Measurements from ENCODE around the gene DYSF. TPM values are rescaled to one million over a fixed set of nuclear protein-coding genes. Genes with fewer than 3 reads are reported as not detected.

The DYSF gene
- total RNA-seq, 2 donors from 2014 or later: 0.71 TPM; not detected in 1

DNA sequence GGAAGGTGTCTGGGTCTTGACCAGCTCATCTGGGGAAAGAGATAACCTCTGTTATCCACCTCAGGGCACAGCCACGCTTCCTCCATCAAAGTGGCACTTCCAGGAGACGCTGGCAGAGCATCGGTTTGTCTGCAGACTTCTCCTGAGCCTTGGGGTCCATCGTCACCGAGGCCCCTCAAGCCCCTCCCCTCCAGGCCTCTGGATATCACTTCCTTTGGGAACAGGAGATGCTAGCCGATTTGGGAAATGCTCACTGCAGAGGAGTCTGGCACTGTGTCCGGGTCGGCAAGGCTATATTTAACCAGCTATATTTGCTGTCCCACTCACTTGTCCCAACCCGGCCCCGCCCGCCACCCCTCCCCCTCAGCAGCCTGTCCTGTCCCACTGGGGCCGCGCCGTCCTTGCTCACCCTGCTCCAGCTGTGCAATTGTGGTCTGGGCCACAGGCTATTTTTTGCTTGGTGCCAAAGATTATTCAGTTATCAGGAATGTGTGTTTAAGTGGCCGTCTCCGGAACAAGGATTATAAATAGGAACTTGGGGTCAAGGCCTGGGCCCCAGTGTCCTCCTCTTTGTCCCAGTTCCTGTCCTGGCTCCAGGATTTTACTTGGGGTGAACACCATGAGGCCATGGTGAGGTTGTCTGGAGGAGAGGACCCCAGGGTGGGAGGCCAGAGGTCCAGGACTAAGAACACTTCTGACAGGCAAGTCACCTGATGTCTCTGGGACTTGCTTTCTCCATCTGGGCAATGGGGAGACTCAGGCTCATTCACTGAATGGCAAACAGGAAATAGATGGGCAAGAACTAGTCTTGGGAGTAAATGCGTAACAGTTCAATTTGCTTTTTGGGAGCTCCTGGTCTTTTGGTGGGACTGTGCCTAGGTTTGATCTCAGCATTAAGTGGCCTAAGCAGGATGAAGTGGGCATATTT is 263.6 kb downstream of the DYSF start:
- Mint-ChIP-seq H3K27me3 (peaks cover 11% of the 10 kb centered on the region), H3K27ac (no peak overlapping the region), H3K36me3 (ENCODE audit: low read depth) (no peaks in the 10 kb centered on the region), H3K4me3 (no peak overlapping the region), H3K4me1 (no peaks in the 10 kb centered on the region), H3K9me3 (peaks cover under 1% of the 10 kb centered on the region)
- no peak for ATAC-seq (replicated peaks)

DNA sequence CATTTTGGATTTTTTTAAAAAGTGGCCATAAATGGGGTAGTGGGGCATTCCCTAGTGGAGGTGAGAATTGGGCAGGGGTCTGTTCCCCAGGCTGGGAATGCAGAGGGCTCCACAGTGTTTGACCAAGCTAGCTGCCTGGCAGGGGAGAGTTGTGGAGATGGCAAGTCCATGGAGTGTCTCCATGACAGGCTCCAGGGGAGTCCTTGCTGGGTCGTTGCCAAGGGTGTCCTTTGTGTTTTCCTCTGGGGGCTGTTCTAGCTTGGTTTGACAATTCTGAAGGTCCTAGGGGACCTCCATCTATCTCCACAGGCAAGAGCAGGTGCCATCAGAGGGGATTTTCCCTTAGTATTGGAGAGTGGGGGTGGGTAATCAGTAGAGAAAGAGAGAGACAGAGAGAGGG is 265.3 kb downstream of the DYSF start:
- H3K9me3 Mint-ChIP-seq: peaks cover 6% of the 10 kb centered on the region
- no peak overlapping the region for H3K4me3 Mint-ChIP-seq
- H3K27me3 Mint-ChIP-seq: peaks cover 16% of the 10 kb centered on the region
- ATAC-seq (replicated peaks): no peak
- H3K27ac Mint-ChIP-seq: no peak overlapping the region
- H3K4me1 Mint-ChIP-seq: no peaks in the 10 kb centered on the region
- H3K36me3 Mint-ChIP-seq (ENCODE audit: low read depth): no peaks in the 10 kb centered on the region

DNA sequence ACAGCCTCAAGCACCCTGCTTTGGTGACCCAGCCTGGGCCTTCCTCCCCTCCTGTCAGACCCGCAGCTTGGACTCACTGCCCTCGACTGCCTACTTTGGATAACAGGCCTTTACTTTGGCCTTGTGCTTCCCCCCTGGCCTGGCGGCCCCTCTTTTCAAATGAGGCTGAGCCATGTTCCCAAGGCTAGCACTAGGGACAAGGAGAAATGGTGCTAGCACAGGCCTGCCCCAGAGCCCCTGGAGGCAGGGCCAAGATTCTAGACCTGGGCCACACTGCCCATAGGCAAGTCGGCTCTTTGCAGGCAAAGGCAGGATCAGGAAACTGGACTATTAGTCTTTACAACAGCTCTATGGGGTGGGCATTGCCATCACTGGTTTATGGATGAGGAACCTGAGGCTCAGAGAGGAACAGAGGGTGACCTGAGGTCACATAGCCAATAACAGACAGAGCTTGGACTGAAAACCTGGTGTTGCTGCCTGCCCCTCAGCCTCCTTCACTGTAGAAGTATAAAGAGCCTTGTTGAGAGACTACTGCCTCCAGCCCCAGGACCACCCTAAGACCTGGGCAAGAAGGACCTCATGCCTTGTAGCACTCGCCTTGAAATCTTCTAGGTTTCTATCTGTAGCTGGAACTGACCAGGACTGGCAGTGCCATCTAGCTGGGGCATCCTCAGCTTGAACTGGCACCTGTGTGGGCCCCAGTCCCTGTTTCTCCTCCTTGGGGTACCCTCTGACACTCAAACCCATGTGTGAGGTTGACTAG is 266.3 kb downstream of the DYSF start:
- peaks cover 6% of the 10 kb centered on the region for H3K9me3 Mint-ChIP-seq
- no peak overlapping the region for H3K4me3 Mint-ChIP-seq
- no peak for ATAC-seq (replicated peaks)
- H3K27ac Mint-ChIP-seq: no peak overlapping the region
- no peaks in the 10 kb centered on the region for H3K4me1 Mint-ChIP-seq
- H3K27me3 Mint-ChIP-seq: peaks cover 16% of the 10 kb centered on the region
- no peaks in the 10 kb centered on the region for H3K36me3 Mint-ChIP-seq (ENCODE audit: low read depth)

DNA sequence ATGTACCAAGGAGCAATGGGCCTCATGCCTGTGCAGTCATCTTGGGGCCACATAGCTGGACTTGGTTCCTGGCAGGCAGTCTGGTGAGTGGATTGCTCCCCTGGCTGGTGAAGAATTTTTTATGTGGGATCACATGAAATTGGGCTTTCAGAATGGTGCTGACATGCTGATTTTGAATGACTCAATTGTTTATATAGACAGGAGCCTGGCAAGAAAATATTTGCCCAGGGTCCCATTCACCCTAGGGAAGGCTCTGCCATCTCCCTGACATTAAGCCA is 266.9 kb downstream of the DYSF start:
- Mint-ChIP-seq H3K27ac (no peak overlapping the region), H3K36me3 (ENCODE audit: low read depth) (no peaks in the 10 kb centered on the region), H3K27me3 (peaks cover 16% of the 10 kb centered on the region), H3K9me3 (peaks cover 6% of the 10 kb centered on the region), H3K4me1 (no peaks in the 10 kb centered on the region), H3K4me3 (no peak overlapping the region)
- no peak for ATAC-seq (replicated peaks)

DNA sequence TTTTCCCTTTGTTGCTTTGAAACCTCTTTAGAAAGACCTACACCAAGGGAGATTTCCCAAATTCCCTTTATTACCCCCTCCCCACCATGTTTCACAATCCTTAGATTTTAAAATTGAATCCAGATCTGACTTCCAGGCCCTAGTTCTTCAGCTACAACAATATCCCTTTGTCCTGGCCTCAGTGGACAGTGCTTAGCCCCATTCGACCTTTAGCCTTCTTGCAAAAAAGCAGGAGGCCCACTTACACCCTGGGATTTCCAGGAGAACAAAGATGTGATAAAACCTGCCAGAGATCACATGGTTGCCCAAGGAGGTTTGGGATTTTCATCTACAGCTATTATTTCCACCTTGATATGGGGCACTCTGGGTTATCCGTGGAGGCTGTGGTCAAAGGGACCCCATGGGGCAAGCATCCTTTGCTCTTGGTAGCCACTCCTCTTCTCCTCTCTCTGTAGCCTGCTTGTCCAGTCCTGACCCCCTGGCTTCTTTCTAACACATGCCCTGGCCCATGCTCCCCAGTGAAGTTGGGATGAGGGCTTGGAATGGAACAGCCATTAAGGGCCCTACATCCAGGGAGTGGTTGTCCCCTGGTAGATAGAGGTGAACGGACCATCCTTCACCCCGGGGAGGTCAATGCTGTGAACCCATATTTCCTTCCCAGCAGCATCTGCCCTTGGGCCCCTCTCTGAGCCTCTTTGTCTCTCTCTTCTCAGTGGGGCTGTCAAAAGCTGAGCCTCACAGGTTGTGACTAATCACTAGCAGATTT is 267.4 kb downstream of the DYSF start:
- H3K4me3 Mint-ChIP-seq: no peak overlapping the region
- peaks cover 6% of the 10 kb centered on the region for H3K9me3 Mint-ChIP-seq
- H3K27ac Mint-ChIP-seq: no peak overlapping the region
- ATAC-seq (replicated peaks): no peak
- no peaks in the 10 kb centered on the region for H3K4me1 Mint-ChIP-seq
- H3K27me3 Mint-ChIP-seq: peaks cover 16% of the 10 kb centered on the region
- no peaks in the 10 kb centered on the region for H3K36me3 Mint-ChIP-seq (ENCODE audit: low read depth)

DNA sequence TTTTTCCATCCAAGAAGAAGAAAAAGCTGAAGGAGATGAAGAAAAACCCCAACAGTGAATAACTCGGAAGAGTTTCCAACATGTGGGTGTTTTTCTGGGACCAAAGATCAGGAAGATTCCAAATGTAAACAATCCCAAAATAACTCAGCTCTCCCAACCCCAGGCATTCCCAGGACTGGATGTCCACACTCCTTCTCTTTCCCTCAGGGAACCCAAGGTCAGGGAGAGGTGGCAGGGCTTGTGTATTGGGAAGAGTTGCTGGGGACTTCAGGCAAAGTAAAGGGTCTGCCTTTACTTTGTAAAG is 268.0 kb downstream of the DYSF start:
- Mint-ChIP-seq H3K9me3 (peaks cover 6% of the 10 kb centered on the region), H3K27me3 (peaks cover 16% of the 10 kb centered on the region), H3K27ac (no peak overlapping the region), H3K36me3 (ENCODE audit: low read depth) (no peaks in the 10 kb centered on the region), H3K4me1 (no peaks in the 10 kb centered on the region), H3K4me3 (no peak overlapping the region)
- ATAC-seq (replicated peaks): no peak

DNA sequence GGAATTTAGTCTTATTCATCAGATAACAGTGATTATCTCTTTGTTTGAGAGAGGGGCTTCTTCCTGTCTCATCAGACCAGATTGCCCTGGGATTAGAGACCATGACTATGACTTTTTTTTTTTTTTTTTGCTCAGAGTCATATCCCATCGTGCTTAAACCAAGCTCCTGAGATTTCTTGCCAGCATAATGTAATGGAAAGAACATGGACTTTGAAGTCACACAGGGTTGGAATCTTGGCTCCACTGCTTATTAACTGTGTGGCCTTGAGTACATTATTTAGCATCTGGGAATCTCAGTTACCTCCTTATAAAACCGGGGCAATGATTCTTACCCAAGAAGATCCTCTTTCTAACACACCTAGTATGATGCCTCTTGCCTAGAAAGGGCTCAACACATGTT is 268.3 kb downstream of the DYSF start:
- Mint-ChIP-seq H3K9me3 (peaks cover 6% of the 10 kb centered on the region), H3K4me3 (no peak overlapping the region), H3K27ac (no peak overlapping the region), H3K4me1 (no peaks in the 10 kb centered on the region), H3K36me3 (ENCODE audit: low read depth) (no peaks in the 10 kb centered on the region), H3K27me3 (peaks cover 16% of the 10 kb centered on the region)
- no peak for ATAC-seq (replicated peaks)

DNA sequence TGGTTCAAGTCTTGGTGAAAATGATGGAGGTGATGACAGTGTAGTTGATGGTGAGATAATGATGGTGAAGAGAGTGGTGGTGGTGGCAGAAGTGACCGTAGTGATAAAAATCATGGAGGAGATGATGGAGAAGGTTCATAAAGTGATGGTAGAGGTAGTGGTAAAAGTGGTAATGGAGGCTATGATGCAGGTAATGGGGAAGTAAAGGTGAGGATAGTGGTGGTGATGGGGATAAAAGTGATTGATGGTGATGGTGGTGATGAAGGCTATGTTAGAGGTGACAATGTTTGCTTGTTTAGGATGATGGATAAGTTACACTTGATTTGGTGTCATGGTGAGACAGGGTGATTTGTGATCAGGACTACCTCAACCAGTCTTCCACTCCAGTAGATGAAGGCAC is 268.9 kb downstream of the DYSF start:
- Mint-ChIP-seq H3K27ac (no peak overlapping the region), H3K9me3 (peaks cover 6% of the 10 kb centered on the region), H3K4me1 (no peaks in the 10 kb centered on the region), H3K4me3 (no peak overlapping the region), H3K27me3 (peaks cover 16% of the 10 kb centered on the region), H3K36me3 (ENCODE audit: low read depth) (no peaks in the 10 kb centered on the region)
- no peak for ATAC-seq (replicated peaks)

DNA sequence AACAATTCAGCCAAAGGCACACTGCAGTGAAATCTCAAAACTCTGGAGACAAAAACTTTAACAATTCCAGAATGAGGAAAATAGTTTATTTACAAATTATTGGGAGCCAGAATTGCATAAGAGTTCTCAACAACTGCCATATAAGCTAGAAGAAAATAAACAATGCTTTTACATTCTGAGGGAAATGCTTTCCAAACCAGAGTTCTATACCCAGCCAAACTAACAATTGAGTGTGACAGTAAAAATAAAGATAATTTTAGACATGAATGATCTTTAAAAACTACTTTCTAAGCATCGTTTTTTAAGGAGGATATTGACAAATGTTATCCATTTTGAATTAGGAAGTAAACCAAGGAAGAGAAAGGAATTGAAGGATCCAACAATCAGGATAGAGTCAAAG is 271.4 kb downstream of the DYSF start:
- no peak for ATAC-seq (replicated peaks)
- Mint-ChIP-seq H3K9me3 (peaks cover 6% of the 10 kb centered on the region), H3K36me3 (ENCODE audit: low read depth) (no peaks in the 10 kb centered on the region), H3K4me1 (no peaks in the 10 kb centered on the region), H3K4me3 (no peak overlapping the region), H3K27ac (no peak overlapping the region), H3K27me3 (peaks cover 13% of the 10 kb centered on the region)

DNA sequence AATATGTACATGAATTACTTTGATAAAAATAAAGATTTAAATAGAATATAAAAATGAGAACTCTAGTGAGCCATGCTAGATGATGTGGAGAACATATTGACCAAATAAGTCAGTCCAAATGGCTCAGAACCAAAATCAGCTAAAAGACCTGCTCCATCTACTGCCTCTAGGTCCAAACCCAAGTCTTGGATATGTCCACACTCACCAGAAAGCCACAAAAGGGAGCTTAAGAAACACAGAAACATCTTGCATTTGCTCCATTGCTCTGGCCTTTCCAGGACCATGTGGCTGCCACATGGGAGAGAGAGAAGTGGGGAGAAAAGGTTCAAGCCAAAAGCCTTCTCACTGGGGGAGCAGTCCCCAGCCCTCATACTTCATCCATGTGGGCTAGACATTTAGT is 272.5 kb downstream of the DYSF start:
- ATAC-seq (replicated peaks): no peak
- Mint-ChIP-seq H3K9me3 (peaks cover 6% of the 10 kb centered on the region), H3K27ac (no peak overlapping the region), H3K36me3 (ENCODE audit: low read depth) (no peaks in the 10 kb centered on the region), H3K4me1 (no peaks in the 10 kb centered on the region), H3K27me3 (peaks cover 8% of the 10 kb centered on the region), H3K4me3 (no peak overlapping the region)

DNA sequence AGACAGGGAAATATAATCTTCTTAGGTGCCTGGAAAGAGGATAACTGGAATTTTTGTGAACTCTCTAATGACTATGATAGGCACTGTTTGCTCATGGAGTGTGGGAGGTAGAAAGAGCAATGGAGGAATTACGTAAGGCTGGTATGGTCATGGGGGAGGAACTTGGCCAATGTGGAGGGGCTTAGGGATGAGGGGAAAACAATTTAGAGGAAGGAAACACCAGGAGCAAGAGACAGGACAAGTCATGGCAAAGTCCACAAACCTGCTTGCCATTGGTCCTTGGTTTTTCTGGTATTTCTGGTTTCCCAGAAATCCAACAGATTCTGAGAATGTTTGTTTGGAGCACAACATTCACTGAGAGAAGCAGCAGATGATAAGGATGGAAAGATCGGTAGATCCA is 274.2 kb downstream of the DYSF start:
- ATAC-seq (replicated peaks): no peak
- Mint-ChIP-seq H3K4me1 (no peaks in the 10 kb centered on the region), H3K27ac (no peak overlapping the region), H3K4me3 (no peak overlapping the region), H3K36me3 (ENCODE audit: low read depth) (no peaks in the 10 kb centered on the region), H3K9me3 (no peaks in the 10 kb centered on the region), H3K27me3 (peaks cover 2% of the 10 kb centered on the region)

DNA sequence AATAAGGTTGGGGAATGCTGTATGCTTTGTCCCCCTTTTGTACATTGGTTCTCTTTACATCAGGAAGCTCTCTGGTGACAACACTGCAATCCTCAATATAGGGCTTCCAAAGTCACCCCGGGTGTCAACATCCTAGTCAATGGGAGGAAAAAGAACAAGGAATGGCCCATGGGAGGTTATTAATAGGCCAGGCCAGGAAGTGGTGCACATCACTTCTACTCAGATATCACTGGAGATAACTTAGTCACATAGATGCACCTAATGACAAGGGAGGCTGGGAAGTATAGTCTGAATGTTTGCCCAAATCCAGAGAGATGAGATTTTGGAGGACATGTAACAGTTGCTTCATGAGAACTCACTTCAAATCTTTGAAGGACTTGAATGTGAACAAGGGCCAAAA is 274.7 kb downstream of the DYSF start:
- Mint-ChIP-seq H3K36me3 (ENCODE audit: low read depth) (no peaks in the 10 kb centered on the region), H3K27me3 (peaks cover 5% of the 10 kb centered on the region), H3K9me3 (no peaks in the 10 kb centered on the region), H3K27ac (no peak overlapping the region), H3K4me1 (no peaks in the 10 kb centered on the region), H3K4me3 (no peak overlapping the region)
- no peak for ATAC-seq (replicated peaks)

DNA sequence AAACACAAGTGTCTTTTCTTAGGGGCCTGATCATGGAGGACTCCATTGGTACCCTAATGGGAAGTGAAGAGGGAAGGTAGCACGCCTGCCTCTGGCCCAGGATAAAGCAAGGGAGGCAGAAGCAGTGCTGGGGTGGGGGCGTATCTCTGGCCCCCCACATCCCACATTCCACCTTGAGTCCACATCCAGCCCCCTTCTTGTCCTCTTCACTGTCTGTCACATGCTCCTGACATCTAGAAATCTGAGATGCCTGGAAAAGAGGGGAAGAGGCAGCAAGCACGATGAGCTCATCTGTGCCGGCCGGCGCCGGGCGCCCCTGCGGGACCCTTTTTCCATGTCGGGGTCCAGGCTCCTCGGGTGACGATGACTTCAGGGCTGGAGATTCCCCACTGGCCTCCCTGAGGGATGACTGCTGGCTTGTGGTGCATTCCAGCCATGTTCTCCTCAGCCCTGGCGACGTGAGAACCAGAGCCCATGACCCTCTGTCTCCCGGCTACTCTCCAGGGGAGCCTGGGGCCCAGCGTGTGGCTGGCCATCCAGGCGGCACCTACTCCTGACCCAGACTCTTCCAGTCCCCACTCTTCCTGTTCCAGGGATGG is 277.5 kb downstream of the DYSF start:
- Mint-ChIP-seq H3K27me3 (peaks cover 10% of the 10 kb centered on the region), H3K4me3 (no peak overlapping the region), H3K9me3 (peaks cover 3% of the 10 kb centered on the region), H3K36me3 (ENCODE audit: low read depth) (no peaks in the 10 kb centered on the region), H3K27ac (no peak overlapping the region), H3K4me1 (no peaks in the 10 kb centered on the region)
- ATAC-seq (replicated peaks): no peak

DNA sequence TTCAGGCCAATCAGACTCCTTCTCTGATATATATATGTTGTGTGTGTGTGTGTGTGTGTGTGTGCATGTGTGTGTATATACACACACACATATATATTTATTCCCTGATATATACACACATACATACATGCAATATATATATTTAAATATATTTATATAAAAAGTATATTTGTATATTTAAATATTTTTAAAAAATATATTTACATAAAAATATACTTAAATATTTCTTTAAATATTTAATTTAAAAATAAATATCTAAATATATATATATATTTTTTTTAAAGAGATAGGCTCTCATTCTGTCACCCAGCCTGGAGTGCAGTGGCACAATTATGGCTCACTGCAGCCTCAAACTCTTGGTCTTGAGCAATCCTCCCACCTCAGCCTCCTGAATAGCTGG is 281.3 kb downstream of the DYSF start:
- Mint-ChIP-seq H3K9me3 (peaks cover 3% of the 10 kb centered on the region), H3K4me3 (no peak overlapping the region), H3K27ac (no peak overlapping the region), H3K27me3 (peaks cover 13% of the 10 kb centered on the region), H3K36me3 (ENCODE audit: low read depth) (no peaks in the 10 kb centered on the region), H3K4me1 (no peaks in the 10 kb centered on the region)
- ATAC-seq (replicated peaks): no peak
